CD4-positive, alpha-beta T cell (primary cell): ENCODE measurements around the gene ATP5F1D. TPM values are rescaled to one million over a fixed set of nuclear protein-coding genes. Genes with fewer than 3 reads are reported as not detected.

Source experiments
- ATAC-seq: fragments of 200-7000 bp; cut with Tn5 transposase; one replicate; pipeline ENCODE4 v1.10.0; 2022; ENCODE audit warnings: mild to moderate bottlenecking; ENCODE audit not compliant: poor library complexity
- CTCF ChIA-PET: fragments of 350-600 bp; sonication (Branson Sonifier 250); formaldehyde crosslinking; loops from one replicate; lab custom pipeline; 2021; ENCODE audit warnings: antibody characterized with exemption, inconsistent platforms; lab: Charles Lee
- POLR2A ChIA-PET: fragments of 350-600 bp; sonication (Branson Sonifier 250); formaldehyde crosslinking; loops from one replicate; lab custom pipeline; 2021; ENCODE audit warnings: antibody characterized with exemption, inconsistent platforms; lab: Charles Lee
- DNase-seq, 14 experiments: peaks; one replicate each; pipeline ENCODE4 v3.0.0-alpha.2; 2013 to 2020; ENCODE audit warnings: mixed read lengths in 2 of 14
- H3K27ac ChIP-seq, 2 donors: one replicate each; pipeline versions ENCODE4 v1.5.1 to v1.7.0; 2013; ENCODE audit warnings: low read length in 2 of 2, low read depth in 1 of 2, mild to moderate bottlenecking in 1 of 2
- H3K27me3 ChIP-seq, 2 experiments: 1 replicate in 1 of 2; 2 replicates in 1 of 2; pipeline versions ENCODE4 v1.6.1 to v1.7.0; 2013; ENCODE audit warnings: low read length in 2 of 2, control low read depth in 1 of 2, mild to moderate bottlenecking in 1 of 2, moderate library complexity in 1 of 2; ENCODE audit not compliant: insufficient read depth in 2 of 2, control insufficient read depth in 1 of 2
- H3K36me3 ChIP-seq: one replicate; pipeline ENCODE4 v1.6.1; 2013; ENCODE audit warnings: low read length, control low read depth; ENCODE audit not compliant: insufficient read depth
- H3K4me1 ChIP-seq: one replicate; pipeline ENCODE4 v1.6.1; 2013; ENCODE audit warnings: low read length, control low read depth; ENCODE audit not compliant: insufficient read depth
- H3K4me3 ChIP-seq: one replicate; pipeline ENCODE4 v1.5.1; 2013; ENCODE audit warnings: mild to moderate bottlenecking, low read length, moderate library complexity
- H3K9me3 ChIP-seq, 2 experiments: 1 replicate in 1 of 2; 2 replicates in 1 of 2; pipeline versions ENCODE4 v1.6.1 to v1.7.0; 2013; ENCODE audit warnings: low read length in 2 of 2, mild to moderate bottlenecking in 2 of 2, control low read depth in 1 of 2, moderate library complexity in 1 of 2; ENCODE audit not compliant: control insufficient read depth in 1 of 2, insufficient read depth in 1 of 2
- H3K27ac Mint-ChIP-seq: one replicate; pipeline ENCODE4 v1.8.0; 2020; ENCODE audit warnings: mixed read lengths
- H3K27me3 Mint-ChIP-seq: one replicate; pipeline ENCODE4 v1.8.0; 2021; ENCODE audit warnings: mixed read lengths
- H3K36me3 Mint-ChIP-seq: one replicate; pipeline ENCODE4 v1.8.0; 2021; ENCODE audit warnings: low read depth, mixed read lengths
- H3K4me1 Mint-ChIP-seq: one replicate; pipeline ENCODE4 v1.8.0; 2021; ENCODE audit warnings: low read depth, mixed read lengths
- H3K4me3 Mint-ChIP-seq: one replicate; pipeline ENCODE4 v1.8.0; 2020; ENCODE audit warnings: mild to moderate bottlenecking, mixed read lengths
- H3K9me3 Mint-ChIP-seq: one replicate; pipeline ENCODE4 v1.8.0; 2020; ENCODE audit warnings: mixed read lengths
- CTCF ChIP-seq: fragments of 200-600 bp; IDR thresholded peaks from one replicate; pipeline ENCODE4 v1.8.0; 2022; ENCODE audit warnings: antibody characterized with exemption, mild to moderate bottlenecking
- intact Hi-C, 2 experiments: fragments of 100-400 bp; cut with DNase I in 1 of 2; cut with micrococcal nuclease in 1 of 2; formaldehyde crosslinking; loops; one replicate each; pipeline versions ENCODE4 v1.15.1 to v1.9.0; 2023 to 2025; cut with DNase I, micrococcal nuclease
- total RNA-seq, 174 experiments: library from RNA in 2 of 174; stranded (reverse) in 2 of 174; gene quantifications; one replicate each; pipeline ENCODE4 v1.2.3 and lab custom pipeline; 2021 to 2026

Gene ATP5F1D
- total RNA-seq, 2 experiments from 2014 or later, result 77.6 to 92.6 TPM

DNA sequence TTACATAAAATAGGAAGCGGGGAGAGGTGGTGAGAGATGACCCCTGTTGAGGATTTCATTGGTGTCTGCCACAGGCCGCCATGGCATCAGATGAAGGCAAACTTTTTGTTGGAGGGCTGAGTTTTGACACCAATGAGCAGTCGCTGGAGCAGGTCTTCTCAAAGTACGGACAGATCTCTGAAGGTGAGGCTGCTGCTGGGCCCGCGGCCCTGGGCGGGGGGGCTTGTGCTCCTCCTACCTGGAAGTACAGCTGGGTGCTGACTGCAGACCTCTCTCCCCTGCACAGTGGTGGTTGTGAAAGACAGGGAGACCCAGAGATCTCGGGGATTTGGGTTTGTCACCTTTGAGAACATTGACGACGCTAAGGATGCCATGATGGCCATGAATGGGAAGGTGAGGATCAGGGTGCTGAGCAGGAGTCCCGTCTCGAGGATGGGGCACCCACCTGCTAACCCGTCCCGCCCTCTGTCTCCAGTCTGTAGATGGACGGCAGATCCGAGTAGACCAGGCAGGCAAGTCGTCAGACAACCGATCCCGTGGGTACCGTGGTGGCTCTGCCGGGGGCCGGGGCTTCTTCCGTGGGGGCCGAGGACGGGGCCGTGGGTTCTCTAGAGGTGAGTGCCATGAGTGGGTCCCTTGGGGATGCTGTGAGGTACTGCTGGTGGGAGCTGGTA lies 29.4 kb downstream of the ATP5F1D start:
- Histone ChIP-seq H3K4me1 (peaks cover 87% of the 10 kb centered on the region), H3K36me3 (peaks cover 55% of the 10 kb centered on the region), H3K9me3 (no peaks in the 10 kb centered on the region), H3K4me3 (peak overlapping the region; percentile 99), H3K27me3 (no peaks in the 10 kb centered on the region), H3K27ac (peak overlapping the region; percentile 15 to 18)
- H3K27me3 Mint-ChIP-seq, result no peaks in the 10 kb centered on the region
- ATAC-seq (no peak), DNase-seq (peak in 2 of 14 experiments; percentile 33 to 56)
- H3K4me1 Mint-ChIP-seq, result peaks cover 63% of the 10 kb centered on the region
- H3K27ac Mint-ChIP-seq, result peak overlapping the region; percentile 82
- H3K4me3 Mint-ChIP-seq, result peak overlapping the region; percentile 94
- intact Hi-C loops, result loop anchor here (10.0 kb wide), 2 partner anchors 134 to 204 kb away; partner anchors contain the start of genes C19orf25 (in 1 of the 2), DAZAP1 (in 1 of the 2) and GAMT (in 1 of the 2)
- ChIA-PET CTCF (interaction anchor here (1.4 to 4.3 kb wide), 2 partner anchors 22 to 27 kb away, joined by 3 to 26 read pairs; no protein-coding TSS in a partner anchor), POLR2A (interaction anchor here (1.3 to 1.9 kb wide), 3 partner anchors 18 to 243 kb away, joined by 3 to 6 read pairs (median 3); no protein-coding TSS in a partner anchor)
- H3K9me3 Mint-ChIP-seq, result no peaks in the 10 kb centered on the region
- TF ChIP-seq CTCF, result no peak
- H3K36me3 Mint-ChIP-seq, result peaks cover 63% of the 10 kb centered on the region

GRCh38 chr19:1271528-1272422 lies 30.2 kb downstream of the ATP5F1D start:
- no peak for TF ChIP-seq CTCF
- Histone ChIP-seq H3K27me3 (no peaks in the 10 kb centered on the region), H3K27ac (peak overlapping the region; percentile 15 to 18), H3K4me1 (peaks cover 88% of the 10 kb centered on the region), H3K4me3 (peak overlapping the region; percentile 99), H3K9me3 (no peaks in the 10 kb centered on the region), H3K36me3 (peaks cover 55% of the 10 kb centered on the region)
- DNase-seq, result peak in 2 of 14 experiments; percentile 21 to 54
- ATAC-seq, result no peak
- Mint-ChIP-seq H3K27ac (peak overlapping the region; percentile 82), H3K4me3 (peak overlapping the region; percentile 94), H3K4me1 (peaks cover 68% of the 10 kb centered on the region), H3K27me3 (no peaks in the 10 kb centered on the region), H3K36me3 (peaks cover 68% of the 10 kb centered on the region), H3K9me3 (no peaks in the 10 kb centered on the region)
- ChIA-PET POLR2A (interaction anchor here (1.3 to 1.9 kb wide), 3 partner anchors 19 to 243 kb away, joined by 3 to 6 read pairs (median 3); no protein-coding TSS in a partner anchor), CTCF (interaction anchor here (1.4 to 4.3 kb wide), 2 partner anchors 23 to 28 kb away, joined by 3 to 26 read pairs; no protein-coding TSS in a partner anchor)
- intact Hi-C loops, result loop anchor here (10.0 kb wide), 2 partner anchors 133 to 203 kb away; partner anchors contain the start of genes C19orf25 (in 1 of the 2), DAZAP1 (in 1 of the 2) and GAMT (in 1 of the 2)
